Adrenal gland (tissue), 5 donors: Measurements from ENCODE around the gene VTN.

ENCODE experiments used
- POLR2A ChIP-seq, 2 donors: fragments of 450-650 bp; IDR thresholded peaks; one replicate each; pipeline ENCODE4 v1.6.1; 2017; ENCODE audit warnings: antibody characterized with exemption in 2 of 2, mild to moderate bottlenecking in 2 of 2, moderate library complexity in 1 of 2
- TF ChIP-seq, protein P1 (sequence below), 6 experiments: fragments of 450-650 bp in 4 of 6; fragments of 200-600 bp in 2 of 6; sonication (generic) in 1 of 6; IDR thresholded peaks; 1 replicate in 5 of 6; 2 replicates in 1 of 6; pipeline versions ENCODE4 v1.5.1 to v1.8.0; 2016 to 2021; ENCODE audit warnings: antibody characterized with exemption in 6 of 6, mild to moderate bottlenecking in 2 of 6, moderate library complexity in 1 of 6
- donor health status: DM: no; HTN: no; CAD: no.

DNA sequence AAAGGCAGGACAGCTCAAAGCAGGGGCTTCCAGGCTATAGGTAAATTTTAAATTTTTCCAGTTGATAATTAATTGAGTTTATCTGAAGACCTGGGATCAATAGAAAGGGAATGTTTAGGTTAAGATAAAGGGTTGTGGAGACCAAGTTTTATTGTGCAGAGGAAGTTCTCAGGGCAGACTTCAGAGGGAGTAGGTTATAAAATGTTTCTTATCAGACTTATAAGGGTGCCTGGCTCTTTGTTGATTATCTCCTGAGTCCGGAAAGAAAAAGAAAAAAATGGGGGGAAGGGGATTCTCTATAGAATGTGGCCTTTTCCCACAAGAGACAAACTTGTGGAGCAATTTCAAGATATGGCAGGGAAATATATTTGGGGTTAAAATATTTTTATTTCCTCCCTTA, 20.0 kb upstream of the VTN start:
- TF ChIP-seq, protein P1, sequence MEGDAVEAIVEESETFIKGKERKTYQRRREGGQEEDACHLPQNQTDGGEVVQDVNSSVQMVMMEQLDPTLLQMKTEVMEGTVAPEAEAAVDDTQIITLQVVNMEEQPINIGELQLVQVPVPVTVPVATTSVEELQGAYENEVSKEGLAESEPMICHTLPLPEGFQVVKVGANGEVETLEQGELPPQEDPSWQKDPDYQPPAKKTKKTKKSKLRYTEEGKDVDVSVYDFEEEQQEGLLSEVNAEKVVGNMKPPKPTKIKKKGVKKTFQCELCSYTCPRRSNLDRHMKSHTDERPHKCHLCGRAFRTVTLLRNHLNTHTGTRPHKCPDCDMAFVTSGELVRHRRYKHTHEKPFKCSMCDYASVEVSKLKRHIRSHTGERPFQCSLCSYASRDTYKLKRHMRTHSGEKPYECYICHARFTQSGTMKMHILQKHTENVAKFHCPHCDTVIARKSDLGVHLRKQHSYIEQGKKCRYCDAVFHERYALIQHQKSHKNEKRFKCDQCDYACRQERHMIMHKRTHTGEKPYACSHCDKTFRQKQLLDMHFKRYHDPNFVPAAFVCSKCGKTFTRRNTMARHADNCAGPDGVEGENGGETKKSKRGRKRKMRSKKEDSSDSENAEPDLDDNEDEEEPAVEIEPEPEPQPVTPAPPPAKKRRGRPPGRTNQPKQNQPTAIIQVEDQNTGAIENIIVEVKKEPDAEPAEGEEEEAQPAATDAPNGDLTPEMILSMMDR (IDR thresholded peaks at IDR 0.05) = no peak
- no peak for TF ChIP-seq POLR2A (IDR thresholded peaks at IDR 0.05)
